Endothelial cell of umbilical vein (primary cell): ENCODE results near the gene ZNF768.

Source experiments
- EZH2 ChIP-seq: IDR thresholded peaks from 2 replicates; pipeline ENCODE4 v1.6.1; 2012; ENCODE audit warnings: borderline replicate concordance, low read depth, mild to moderate bottlenecking, moderate library complexity, low read length, inconsistent platforms; ENCODE audit not compliant: severe bottlenecking
- FOS ChIP-seq: IDR thresholded peaks from 2 replicates; pipeline ENCODE4 v1.6.1; 2011; ENCODE audit warnings: mild to moderate bottlenecking, low read length, moderate library complexity, borderline replicate concordance; ENCODE audit not compliant: insufficient read depth
- GATA2 ChIP-seq: IDR thresholded peaks from 2 replicates; pipeline ENCODE4 v1.7.0; 2011; ENCODE audit warnings: low read depth, mild to moderate bottlenecking, moderate library complexity, mixed read lengths, low read length; ENCODE audit not compliant: insufficient read length, insufficient read depth
- JUN ChIP-seq: IDR thresholded peaks from 2 replicates; pipeline ENCODE4 v1.6.1; 2011; ENCODE audit warnings: borderline replicate concordance, low read depth; ENCODE audit not compliant: insufficient read length, insufficient read depth
- MYC ChIP-seq: IDR thresholded peaks from one replicate; pipeline ENCODE4 v1.6.1; 2011; ENCODE audit warnings: mild to moderate bottlenecking, low read depth, low read length
- POLR2A ChIP-seq: IDR thresholded peaks from 2 replicates; pipeline ENCODE4 v1.6.1; 2012; ENCODE audit warnings: low read depth, mild to moderate bottlenecking, control low read depth, low read length
- POLR2AphosphoS5 ChIP-seq: IDR thresholded peaks from 2 replicates; pipeline ENCODE4 v1.6.1; 2012; ENCODE audit warnings: low read depth, mild to moderate bottlenecking, control low read depth, low read length, moderate library complexity; ENCODE audit not compliant: insufficient read depth
- TF ChIP-seq, protein P1 (sequence below), 2 donors: IDR thresholded peaks; 1 replicate in 1 of 2; 2 replicates in 1 of 2; pipeline ENCODE4 v1.5.1; 2011; ENCODE audit warnings: low read length in 2 of 2, mild to moderate bottlenecking in 2 of 2, moderate library complexity in 2 of 2, control low read depth in 1 of 2, inconsistent platforms in 1 of 2, low read depth in 1 of 2; ENCODE audit not compliant: insufficient read depth in 1 of 2; ENCODE audit errors: extremely low read depth in 1 of 2
- TF ChIP-seq, protein P2 (sequence below): IDR thresholded peaks from 2 replicates; pipeline ENCODE4 v1.6.1; 2011; ENCODE audit not compliant: insufficient read depth, insufficient read length

- TF ChIP-seq, protein P1, sequence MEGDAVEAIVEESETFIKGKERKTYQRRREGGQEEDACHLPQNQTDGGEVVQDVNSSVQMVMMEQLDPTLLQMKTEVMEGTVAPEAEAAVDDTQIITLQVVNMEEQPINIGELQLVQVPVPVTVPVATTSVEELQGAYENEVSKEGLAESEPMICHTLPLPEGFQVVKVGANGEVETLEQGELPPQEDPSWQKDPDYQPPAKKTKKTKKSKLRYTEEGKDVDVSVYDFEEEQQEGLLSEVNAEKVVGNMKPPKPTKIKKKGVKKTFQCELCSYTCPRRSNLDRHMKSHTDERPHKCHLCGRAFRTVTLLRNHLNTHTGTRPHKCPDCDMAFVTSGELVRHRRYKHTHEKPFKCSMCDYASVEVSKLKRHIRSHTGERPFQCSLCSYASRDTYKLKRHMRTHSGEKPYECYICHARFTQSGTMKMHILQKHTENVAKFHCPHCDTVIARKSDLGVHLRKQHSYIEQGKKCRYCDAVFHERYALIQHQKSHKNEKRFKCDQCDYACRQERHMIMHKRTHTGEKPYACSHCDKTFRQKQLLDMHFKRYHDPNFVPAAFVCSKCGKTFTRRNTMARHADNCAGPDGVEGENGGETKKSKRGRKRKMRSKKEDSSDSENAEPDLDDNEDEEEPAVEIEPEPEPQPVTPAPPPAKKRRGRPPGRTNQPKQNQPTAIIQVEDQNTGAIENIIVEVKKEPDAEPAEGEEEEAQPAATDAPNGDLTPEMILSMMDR (IDR thresholded peaks at IDR 0.05; ENCODE audit: extremely low read depth in 1 of 2, insufficient read depth in 1 of 2, low read depth in 1 of 2, low read length in 2 of 2): no peak
- TF ChIP-seq MYC: no peak
- peak; percentile 76 for TF ChIP-seq POLR2A
- TF ChIP-seq EZH2: no peak
- no peak for TF ChIP-seq JUN
- TF ChIP-seq POLR2AphosphoS5: peak; percentile 73
- TF ChIP-seq, protein P2, sequence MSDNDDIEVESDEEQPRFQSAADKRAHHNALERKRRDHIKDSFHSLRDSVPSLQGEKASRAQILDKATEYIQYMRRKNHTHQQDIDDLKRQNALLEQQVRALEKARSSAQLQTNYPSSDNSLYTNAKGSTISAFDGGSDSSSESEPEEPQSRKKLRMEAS: no peak
- TF ChIP-seq FOS: peak; percentile 6
- no peak for TF ChIP-seq GATA2
These were observed 8.2 kb upstream of the ZNF768 start, which contains the start of gene ZNF747 for GRCh38 chr16:30534368-30535105.
